H7 (cell line): ENCODE data around the gene FAM184A. TPM values are rescaled to one million over a fixed set of nuclear protein-coding genes. Genes with fewer than 3 reads are reported as not detected.

Experiments
- DNase-seq: peaks from one replicate; pipeline ENCODE4 v3.0.0; 2012
- H3K27me3 ChIP-seq: 2 replicates; pipeline ENCODE4 v1.6.0; 2011; ENCODE audit warnings: mild to moderate bottlenecking, low read length; ENCODE audit not compliant: control insufficient read depth, insufficient read depth
- H3K36me3 ChIP-seq: replicated peaks from 2 replicates; pipeline ENCODE4 v1.5.1; 2011; ENCODE audit warnings: low read length; ENCODE audit not compliant: control insufficient read depth, insufficient read depth
- H3K4me3 ChIP-seq: 2 replicates; pipeline ENCODE4 v1.5.1; 2011; ENCODE audit warnings: low read depth, mild to moderate bottlenecking, control low read depth, low read length, moderate library complexity; ENCODE audit not compliant: insufficient read depth
- total RNA-seq: library from RNA; depleted of rRNA; stranded (reverse); fragments of >200 nt; shearing (Covaris generic); gene quantifications from 2 replicates; pipeline ENCODE4 v1.2.3, GENCODE V29; 2014

The FAM184A gene
- total RNA-seq, 1 experiment from 2014 or later: 6.8 TPM

DNA sequence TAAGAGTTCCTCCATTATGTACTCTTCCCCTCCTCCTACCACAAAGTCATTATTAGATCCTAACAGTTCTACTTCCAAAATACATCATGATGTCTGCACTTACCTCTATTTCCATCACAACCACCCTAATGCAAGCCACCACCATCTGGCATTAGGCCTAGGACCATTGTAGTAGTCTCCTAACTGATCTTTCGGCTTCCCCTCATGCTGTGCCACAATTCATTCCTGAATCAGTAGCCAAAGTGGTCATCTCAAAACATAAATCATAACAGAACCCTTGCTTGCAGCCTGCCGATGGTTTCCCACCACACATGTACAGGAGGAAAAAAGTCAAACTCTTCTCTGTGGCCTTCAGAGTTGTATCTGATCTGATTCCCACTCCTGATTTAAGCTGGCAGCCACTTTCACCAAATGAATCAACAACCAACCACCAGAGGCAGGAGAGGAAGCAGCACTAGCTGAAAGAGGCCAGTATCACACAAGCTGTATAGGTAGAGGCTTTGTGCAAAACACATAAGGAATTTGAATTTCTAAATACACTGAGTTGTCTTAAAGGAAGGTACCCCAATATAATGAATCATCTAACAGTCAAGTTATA, 26.1 kb downstream of the FAM184A start:
- no peaks in the 10 kb centered on the region for H3K27me3 ChIP-seq
- no peaks in the 10 kb centered on the region for H3K36me3 ChIP-seq
- no peak overlapping the region for H3K4me3 ChIP-seq
- DNase-seq: no peak

GRCh38 chr6:119044255-119044654, 34.2 kb downstream of the FAM184A start:
- H3K4me3 ChIP-seq: no peak overlapping the region
- DNase-seq: no peak
- no peaks in the 10 kb centered on the region for H3K36me3 ChIP-seq
- H3K27me3 ChIP-seq: no peaks in the 10 kb centered on the region

DNA sequence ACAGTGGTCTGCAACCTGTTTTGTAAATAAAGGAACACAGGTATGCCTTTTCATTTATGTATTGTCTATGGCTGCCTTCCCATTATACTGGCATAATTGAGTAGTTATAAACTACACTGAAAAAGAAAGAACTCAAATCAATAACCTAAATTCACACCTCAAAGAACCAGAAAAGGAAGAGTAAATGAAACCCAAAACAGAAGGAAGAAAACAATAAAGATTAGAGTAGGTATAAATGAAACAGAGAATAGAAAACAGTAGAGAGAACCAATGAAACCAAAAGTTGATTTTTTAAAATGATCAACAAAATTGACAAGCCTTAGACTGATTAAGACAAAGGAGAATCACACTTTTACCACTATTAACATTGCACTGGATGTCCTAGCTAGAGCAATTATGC, 34.7 kb downstream of the FAM184A start:
- H3K4me3 ChIP-seq: no peak overlapping the region
- no peaks in the 10 kb centered on the region for H3K27me3 ChIP-seq
- no peak for DNase-seq
- H3K36me3 ChIP-seq: no peaks in the 10 kb centered on the region

- Histone ChIP-seq H3K36me3 (no peaks in the 10 kb centered on the region), H3K4me3 (no peak overlapping the region), H3K27me3 (no peaks in the 10 kb centered on the region)
- DNase-seq: no peak
Measured at GRCh38 chr6:119043265-119043664, 35.2 kb downstream of the FAM184A start.

GRCh38 chr6:119040636-119041035, 37.8 kb downstream of the FAM184A start:
- no peak overlapping the region for H3K4me3 ChIP-seq
- no peaks in the 10 kb centered on the region for H3K27me3 ChIP-seq
- DNase-seq: no peak
- H3K36me3 ChIP-seq: no peaks in the 10 kb centered on the region

- no peak for DNase-seq
- no peaks in the 10 kb centered on the region for H3K36me3 ChIP-seq
- H3K4me3 ChIP-seq: no peak overlapping the region
- no peaks in the 10 kb centered on the region for H3K27me3 ChIP-seq
Measured at GRCh38 chr6:119040229-119040628, 38.2 kb downstream of the FAM184A start.

DNA sequence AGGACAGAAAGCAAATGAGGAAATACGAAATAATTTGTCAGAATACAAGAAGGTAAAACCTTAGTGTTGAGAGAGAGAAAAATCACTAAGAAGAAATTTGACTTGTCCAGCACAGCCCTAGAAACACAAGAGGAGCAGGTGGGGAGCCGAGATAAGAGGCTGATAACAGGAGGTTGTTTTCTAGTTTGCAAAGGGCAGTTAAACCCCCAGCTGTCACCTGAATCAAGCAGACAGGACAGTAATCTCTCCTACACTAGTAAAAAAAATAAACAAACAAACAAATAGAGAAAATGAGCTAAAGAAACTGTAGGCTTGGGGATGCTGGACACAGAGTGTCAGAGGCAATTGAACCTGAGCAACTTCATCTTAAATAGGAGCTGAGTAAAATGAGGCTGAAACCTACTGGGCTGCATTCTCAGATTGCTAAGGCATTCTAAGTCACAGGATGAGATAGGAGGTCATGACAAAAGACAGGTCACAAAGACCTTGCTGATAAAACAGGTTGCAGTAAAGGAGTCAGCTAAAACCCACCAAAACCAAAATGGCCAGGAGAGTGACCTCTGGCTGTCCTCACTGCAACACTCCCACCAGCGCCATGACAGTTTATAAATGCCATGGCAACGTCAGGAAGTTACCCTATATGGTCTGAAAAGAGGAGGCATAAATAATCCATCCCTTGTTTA, 40.4 kb downstream of the FAM184A start:
- H3K27me3 ChIP-seq: no peaks in the 10 kb centered on the region
- no peak overlapping the region for H3K4me3 ChIP-seq
- DNase-seq: no peak
- H3K36me3 ChIP-seq: no peaks in the 10 kb centered on the region

DNA sequence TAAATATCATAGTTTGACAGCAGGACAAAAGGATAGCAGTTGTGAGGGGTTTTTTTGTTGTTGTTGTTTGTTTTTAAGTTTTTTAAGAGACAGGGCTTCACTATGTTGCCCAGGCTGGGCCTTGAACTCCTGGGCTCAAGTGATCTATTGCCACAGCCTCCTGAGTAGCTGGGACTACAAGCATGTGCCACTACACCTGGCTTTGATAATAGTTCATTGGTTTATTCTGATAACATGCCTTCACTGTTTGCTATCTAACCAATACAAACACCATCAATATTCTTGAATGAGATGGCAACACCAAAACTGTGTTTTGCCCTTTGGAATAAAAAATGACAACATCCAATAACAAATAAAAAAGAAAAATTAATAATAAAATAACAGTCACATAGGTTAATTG, 41.2 kb downstream of the FAM184A start:
- no peak for DNase-seq
- no peaks in the 10 kb centered on the region for H3K27me3 ChIP-seq
- H3K36me3 ChIP-seq: no peaks in the 10 kb centered on the region
- H3K4me3 ChIP-seq: no peak overlapping the region

DNA sequence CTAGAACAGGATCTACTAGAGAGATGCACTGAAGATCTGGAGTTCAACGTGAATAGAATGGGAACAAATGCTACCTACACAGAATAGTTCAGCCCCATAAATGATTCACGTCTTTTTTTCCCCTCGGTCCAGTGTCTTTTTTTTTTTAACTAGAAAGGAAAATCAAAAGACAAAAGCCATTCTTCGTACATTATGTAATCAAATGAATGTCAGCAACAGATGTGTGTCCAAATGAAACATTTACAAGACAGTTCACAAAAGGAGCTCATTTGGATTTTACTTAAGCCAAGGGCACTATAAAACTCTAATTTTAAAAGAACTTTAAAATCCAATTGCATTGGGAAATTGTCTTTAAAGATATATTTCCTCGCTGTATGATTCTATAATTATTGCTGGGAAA, 42.4 kb downstream of the FAM184A start:
- Histone ChIP-seq H3K27me3 (no peaks in the 10 kb centered on the region), H3K36me3 (no peaks in the 10 kb centered on the region), H3K4me3 (no peak overlapping the region)
- no peak for DNase-seq

- Histone ChIP-seq H3K36me3 (no peaks in the 10 kb centered on the region), H3K4me3 (no peak overlapping the region), H3K27me3 (no peaks in the 10 kb centered on the region)
- no peak for DNase-seq
Measured at GRCh38 chr6:119035459-119035858, 43.0 kb downstream of the FAM184A start.

GRCh38 chr6:119034827-119035458, 43.5 kb downstream of the FAM184A start:
- no peak for DNase-seq
- Histone ChIP-seq H3K36me3 (no peaks in the 10 kb centered on the region), H3K4me3 (no peak overlapping the region), H3K27me3 (no peaks in the 10 kb centered on the region)

GRCh38 chr6:119032428-119032827, 46.0 kb downstream of the FAM184A start:
- Histone ChIP-seq H3K27me3 (no peaks in the 10 kb centered on the region), H3K4me3 (no peak overlapping the region), H3K36me3 (no peaks in the 10 kb centered on the region)
- no peak for DNase-seq

- H3K36me3 ChIP-seq: no peaks in the 10 kb centered on the region
- DNase-seq: no peak
- H3K4me3 ChIP-seq: no peak overlapping the region
- no peaks in the 10 kb centered on the region for H3K27me3 ChIP-seq
Measured at GRCh38 chr6:119030759-119031158, 47.7 kb downstream of the FAM184A start.

DNA sequence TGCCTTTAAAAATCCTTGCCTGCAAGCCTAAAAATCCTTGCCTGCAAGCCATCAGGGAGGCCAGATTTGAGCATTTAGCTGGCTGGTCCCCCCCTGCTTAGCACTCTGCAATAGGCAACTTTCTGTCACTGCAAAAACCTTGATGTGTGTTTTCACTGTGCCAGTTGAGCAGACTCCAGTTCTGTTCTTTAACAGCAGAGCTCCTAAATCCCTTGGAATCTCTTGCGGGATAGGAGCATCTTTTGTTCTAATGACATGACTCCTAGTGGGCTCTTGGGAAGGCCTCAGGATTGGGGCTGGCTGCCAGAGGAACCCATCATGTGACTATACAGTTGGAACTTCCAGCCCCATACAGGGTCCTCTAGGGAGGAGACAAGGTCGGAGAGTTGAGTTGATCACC, 50.4 kb downstream of the FAM184A start:
- Histone ChIP-seq H3K27me3 (no peaks in the 10 kb centered on the region), H3K4me3 (no peak overlapping the region), H3K36me3 (no peaks in the 10 kb centered on the region)
- DNase-seq: no peak

- DNase-seq: no peak
Measured at GRCh38 chr6:119027465-119027864, 51.0 kb downstream of the FAM184A start.

More at GRCh38 chr6:119027465-119027864, 51.0 kb downstream of the FAM184A start:
- no peak overlapping the region for H3K4me3 ChIP-seq
- no peaks in the 10 kb centered on the region for H3K27me3 ChIP-seq
- H3K36me3 ChIP-seq: no peaks in the 10 kb centered on the region
